ENCODE data around the gene CD247.

The CD247 gene

DNA sequence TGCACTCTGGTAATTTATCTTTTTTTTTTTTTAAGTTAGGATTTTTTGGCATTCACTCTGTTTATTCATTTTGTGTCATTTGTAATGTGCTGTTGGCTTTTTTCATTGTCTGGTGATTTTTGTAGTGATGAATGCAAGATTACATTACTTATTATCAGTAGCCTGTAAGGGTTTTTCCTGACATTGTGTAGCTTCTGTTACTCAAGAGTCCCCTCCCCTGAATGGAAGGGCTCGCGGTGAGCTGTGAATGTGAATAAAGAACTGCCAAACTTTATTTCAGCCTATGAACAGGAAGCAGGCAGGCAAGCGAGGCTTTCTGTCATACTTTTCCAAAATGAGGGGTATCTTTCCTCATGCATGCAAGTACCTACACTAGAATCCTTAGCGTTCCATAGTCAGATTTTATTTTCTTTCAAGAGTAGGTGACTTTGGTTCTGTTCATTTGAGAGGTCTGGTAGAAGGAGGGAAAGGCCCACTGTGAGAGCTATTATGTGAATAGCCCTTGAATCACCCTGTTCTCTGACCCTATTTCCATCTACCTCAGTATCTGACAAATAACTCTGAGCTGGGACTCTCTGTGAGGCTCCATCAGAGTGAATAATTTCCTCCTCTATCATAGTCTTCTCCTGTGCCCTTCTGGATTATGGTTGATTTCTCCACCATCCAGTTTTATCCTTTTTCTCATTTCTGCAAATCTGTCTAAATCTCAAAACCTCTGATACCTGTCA is 114.0 kb downstream of the CD247 start:
- Histone ChIP-seq H3K27me3 (ENCODE audit: insufficient read depth, insufficient read length) (no peaks in the 10 kb centered on the region), H3K9me3 (ENCODE audit: insufficient read depth, low read length) (no peaks in the 10 kb centered on the region), H3K4me1 (ENCODE audit: insufficient read depth, insufficient read length) (no peaks in the 10 kb centered on the region), H3K36me3 (ENCODE audit: insufficient read depth, insufficient read length, low read length) (peaks cover 21% of the 10 kb centered on the region), H3K9ac (ENCODE audit: insufficient read length, low read depth) (no peak overlapping the region), H3K4me3 (ENCODE audit: insufficient read length, low read depth) (no peak overlapping the region)
- TF ChIP-seq ZNF274 (IDR thresholded peaks at IDR 0.05; ENCODE audit: low read depth, low read length) (no peak), YY1 (IDR thresholded peaks at IDR 0.05; ENCODE audit: insufficient read depth, insufficient read length) (no peak), SUZ12 (IDR thresholded peaks at IDR 0.05; ENCODE audit: extremely low read depth, insufficient read depth, insufficient read length) (no peak)
- no peak for DNase-seq (ENCODE audit: low read depth, low spot score)

DNA sequence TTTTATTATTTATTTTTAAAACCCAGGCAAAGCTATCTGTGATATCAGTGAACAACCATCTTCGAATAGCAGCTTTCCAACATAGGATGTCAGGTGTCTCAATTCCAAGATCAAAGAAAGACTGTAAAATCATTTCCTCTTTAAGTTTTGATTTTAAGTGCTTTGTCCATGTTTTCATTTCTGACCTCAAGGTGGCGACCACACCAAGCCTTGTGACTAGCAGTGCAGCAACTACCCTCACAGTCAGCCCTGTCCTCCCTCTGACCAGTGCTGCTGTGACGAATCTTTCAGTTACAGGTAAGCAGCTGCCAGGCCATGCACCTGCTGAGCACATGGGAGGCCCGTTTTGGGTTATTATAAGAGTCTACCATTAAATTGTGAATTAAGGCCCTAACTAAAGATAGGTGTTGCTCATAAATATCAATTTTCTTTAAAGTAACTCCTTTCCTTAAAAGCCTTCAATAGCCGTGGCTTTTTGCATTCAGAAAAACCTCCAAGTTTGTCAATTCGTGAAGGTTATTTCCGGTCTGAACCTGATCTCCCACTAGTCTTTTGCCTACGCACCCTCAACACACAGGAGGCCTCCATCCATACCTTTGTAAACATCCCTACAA is 117.0 kb downstream of the CD247 start:
- Histone ChIP-seq H3K4me3 (ENCODE audit: insufficient read length, low read depth) (no peak overlapping the region), H3K9me3 (ENCODE audit: insufficient read depth, low read length) (no peaks in the 10 kb centered on the region), H3K4me1 (ENCODE audit: insufficient read depth, insufficient read length) (no peaks in the 10 kb centered on the region), H3K9ac (ENCODE audit: insufficient read length, low read depth) (no peak overlapping the region), H3K27me3 (ENCODE audit: insufficient read depth, insufficient read length) (no peaks in the 10 kb centered on the region), H3K36me3 (ENCODE audit: insufficient read depth, insufficient read length, low read length) (peaks cover 39% of the 10 kb centered on the region)
- peak; percentile 65 for DNase-seq (ENCODE audit: low read depth, low spot score)
- TF ChIP-seq ZNF274 (IDR thresholded peaks at IDR 0.05; ENCODE audit: low read depth, low read length) (no peak), YY1 (IDR thresholded peaks at IDR 0.05; ENCODE audit: insufficient read depth, insufficient read length) (no peak), SUZ12 (IDR thresholded peaks at IDR 0.05; ENCODE audit: extremely low read depth, insufficient read depth, insufficient read length) (no peak)

DNA sequence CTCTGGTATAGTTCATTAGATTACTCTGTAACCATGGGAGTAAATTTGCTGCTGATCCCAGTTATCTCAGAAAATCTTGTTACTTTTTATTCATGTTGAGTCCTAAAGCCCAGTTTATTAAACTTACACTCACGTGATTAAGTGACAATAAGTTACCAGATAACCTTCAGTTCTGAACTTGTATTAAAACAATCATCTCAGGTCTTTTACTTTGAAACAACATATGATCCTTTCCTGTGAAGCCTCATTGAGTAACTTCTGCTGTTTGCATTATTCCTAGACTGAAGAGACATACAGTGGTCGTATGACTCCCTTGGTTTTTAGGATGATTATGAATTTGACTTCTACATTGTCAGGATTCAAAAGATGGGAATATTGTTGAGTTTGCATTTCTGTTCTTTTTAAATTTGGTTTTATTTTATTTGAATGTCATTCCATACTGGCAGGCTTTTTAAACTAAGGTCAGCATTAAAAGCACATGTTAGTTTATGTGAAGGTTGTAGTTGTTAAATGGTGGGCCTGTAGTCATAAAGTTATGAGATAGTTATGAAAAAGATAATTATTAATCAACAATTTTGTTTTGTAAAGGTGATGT is 117.9 kb downstream of the CD247 start:
- TF ChIP-seq ZNF274 (IDR thresholded peaks at IDR 0.05; ENCODE audit: low read depth, low read length) = no peak
- no peak for TF ChIP-seq SUZ12 (IDR thresholded peaks at IDR 0.05; ENCODE audit: extremely low read depth, insufficient read depth, insufficient read length)
- no peak for TF ChIP-seq YY1 (IDR thresholded peaks at IDR 0.05; ENCODE audit: insufficient read depth, insufficient read length)
- Histone ChIP-seq H3K4me1 (ENCODE audit: insufficient read depth, insufficient read length) (no peaks in the 10 kb centered on the region), H3K36me3 (ENCODE audit: insufficient read depth, insufficient read length, low read length) (peaks cover 45% of the 10 kb centered on the region), H3K9me3 (ENCODE audit: insufficient read depth, low read length) (no peaks in the 10 kb centered on the region), H3K9ac (ENCODE audit: insufficient read length, low read depth) (no peak overlapping the region), H3K27me3 (ENCODE audit: insufficient read depth, insufficient read length) (no peaks in the 10 kb centered on the region), H3K4me3 (ENCODE audit: insufficient read length, low read depth) (no peak overlapping the region)
- DNase-seq (ENCODE audit: low read depth, low spot score) = no peak

DNA sequence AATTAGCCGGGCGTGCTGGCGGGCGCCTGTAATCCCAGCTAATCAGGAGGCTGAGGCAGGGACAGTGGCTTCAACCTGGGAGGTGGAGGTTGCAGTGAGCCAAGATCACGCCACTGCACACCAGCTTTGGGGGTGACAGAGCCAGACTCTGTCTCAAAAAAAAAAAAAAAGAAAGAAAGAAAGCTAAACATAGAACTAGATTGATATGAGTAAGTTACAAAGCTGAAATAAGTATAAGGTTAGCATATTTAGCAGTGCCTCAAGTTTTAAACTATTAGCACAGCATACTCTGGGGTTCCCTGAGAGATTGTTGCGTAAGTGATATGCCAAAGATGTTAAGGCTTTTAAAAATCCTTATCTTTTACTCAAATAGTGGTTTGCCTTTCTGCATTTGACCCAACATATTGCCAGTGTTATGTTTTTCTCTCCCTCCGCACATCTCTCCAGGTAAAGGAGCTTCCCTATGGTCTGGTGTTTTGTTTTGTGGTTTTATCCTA is 126.1 kb downstream of the CD247 start:
- H3K4me3 ChIP-seq (ENCODE audit: insufficient read length, low read depth) = no peak overlapping the region
- H3K4me1 ChIP-seq (ENCODE audit: insufficient read depth, insufficient read length) = no peaks in the 10 kb centered on the region
- no peak for DNase-seq (ENCODE audit: low read depth, low spot score)
- TF ChIP-seq SUZ12 (IDR thresholded peaks at IDR 0.05; ENCODE audit: extremely low read depth, insufficient read depth, insufficient read length) (no peak), ZNF274 (IDR thresholded peaks at IDR 0.05; ENCODE audit: low read depth, low read length) (no peak), YY1 (IDR thresholded peaks at IDR 0.05; ENCODE audit: insufficient read depth, insufficient read length) (no peak)
- H3K36me3 ChIP-seq (ENCODE audit: insufficient read depth, insufficient read length, low read length) = peaks cover 38% of the 10 kb centered on the region
- H3K9ac ChIP-seq (ENCODE audit: insufficient read length, low read depth) = no peak overlapping the region
- H3K9me3 ChIP-seq (ENCODE audit: insufficient read depth, low read length) = no peaks in the 10 kb centered on the region
- H3K27me3 ChIP-seq (ENCODE audit: insufficient read depth, insufficient read length) = no peaks in the 10 kb centered on the region

DNA sequence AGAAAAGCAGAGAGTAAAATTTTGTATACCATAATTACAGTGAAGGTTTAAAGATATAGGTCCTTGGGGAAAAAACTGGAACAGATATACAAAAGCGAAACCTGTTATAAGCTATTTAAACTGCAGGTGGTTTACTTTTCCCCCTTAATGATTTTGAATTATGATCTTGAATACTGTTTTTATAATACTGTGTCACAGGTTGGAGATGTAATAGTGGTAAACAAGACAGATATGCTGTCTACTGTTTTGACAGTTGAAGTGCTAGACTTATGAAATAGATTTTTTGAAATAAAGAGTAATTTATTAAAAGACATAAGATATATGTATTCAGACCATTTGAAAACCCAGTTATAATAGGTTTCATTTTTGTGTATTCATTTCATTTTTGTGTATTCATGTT is 129.4 kb downstream of the CD247 start:
- H3K27me3 ChIP-seq (ENCODE audit: insufficient read depth, insufficient read length) = no peaks in the 10 kb centered on the region
- no peaks in the 10 kb centered on the region for H3K4me1 ChIP-seq (ENCODE audit: insufficient read depth, insufficient read length)
- peaks cover 48% of the 10 kb centered on the region for H3K36me3 ChIP-seq (ENCODE audit: insufficient read depth, insufficient read length, low read length)
- no peaks in the 10 kb centered on the region for H3K9me3 ChIP-seq (ENCODE audit: insufficient read depth, low read length)
- no peak overlapping the region for H3K9ac ChIP-seq (ENCODE audit: insufficient read length, low read depth)
- no peak overlapping the region for H3K4me3 ChIP-seq (ENCODE audit: insufficient read length, low read depth)
- TF ChIP-seq YY1 (IDR thresholded peaks at IDR 0.05; ENCODE audit: insufficient read depth, insufficient read length) (no peak), SUZ12 (IDR thresholded peaks at IDR 0.05; ENCODE audit: extremely low read depth, insufficient read depth, insufficient read length) (no peak), ZNF274 (IDR thresholded peaks at IDR 0.05; ENCODE audit: low read depth, low read length) (no peak)
- no peak for DNase-seq (ENCODE audit: low read depth, low spot score)

DNA sequence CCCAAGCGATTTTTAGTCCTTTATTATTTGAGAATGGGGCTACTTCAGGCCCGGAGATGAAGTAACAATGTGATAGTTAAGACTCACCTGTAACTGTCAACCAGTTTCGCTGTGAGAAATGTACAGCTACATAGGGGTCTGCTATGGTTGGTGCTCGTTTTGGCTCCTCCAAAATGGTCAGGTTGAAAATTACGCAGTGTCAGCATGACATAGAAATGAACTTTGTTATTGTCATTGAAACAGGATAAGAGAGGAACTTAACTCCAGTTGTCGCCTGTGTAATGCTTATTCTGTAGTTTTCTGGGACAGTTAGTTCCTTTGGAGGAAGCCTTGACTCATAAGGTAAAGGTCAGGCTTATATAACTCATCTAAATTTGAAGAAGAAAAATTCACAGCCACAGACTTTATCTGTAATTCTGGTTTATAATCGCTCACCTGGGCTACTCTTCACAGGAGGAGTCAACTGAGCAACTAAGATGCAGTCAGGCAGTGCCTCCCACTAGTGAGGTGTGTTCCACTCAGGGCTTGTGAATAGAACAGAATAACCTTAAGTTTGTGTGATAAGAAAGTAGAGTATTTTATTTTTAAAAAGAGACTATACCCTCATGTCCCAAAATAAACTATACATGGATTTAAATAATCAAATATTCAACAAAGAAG is 130.9 kb downstream of the CD247 start:
- no peak overlapping the region for H3K4me3 ChIP-seq (ENCODE audit: insufficient read length, low read depth)
- H3K36me3 ChIP-seq (ENCODE audit: insufficient read depth, insufficient read length, low read length) = peaks cover 54% of the 10 kb centered on the region
- H3K4me1 ChIP-seq (ENCODE audit: insufficient read depth, insufficient read length) = no peaks in the 10 kb centered on the region
- no peak for DNase-seq (ENCODE audit: low read depth, low spot score)
- H3K9ac ChIP-seq (ENCODE audit: insufficient read length, low read depth) = no peak overlapping the region
- H3K27me3 ChIP-seq (ENCODE audit: insufficient read depth, insufficient read length) = no peaks in the 10 kb centered on the region
- H3K9me3 ChIP-seq (ENCODE audit: insufficient read depth, low read length) = no peaks in the 10 kb centered on the region
- TF ChIP-seq SUZ12 (IDR thresholded peaks at IDR 0.05; ENCODE audit: extremely low read depth, insufficient read depth, insufficient read length) (no peak), YY1 (IDR thresholded peaks at IDR 0.05; ENCODE audit: insufficient read depth, insufficient read length) (no peak), ZNF274 (IDR thresholded peaks at IDR 0.05; ENCODE audit: low read depth, low read length) (no peak)
